Thymus (tissue), 11 donors: ENCODE results near the gene SLC17A9. TPM values are rescaled to one million over a fixed set of nuclear protein-coding genes. Genes with fewer than 3 reads are reported as not detected.

Source experiments
- DNase-seq, 9 donors: peaks; one replicate each; pipeline ENCODE4 v3.0.0-alpha.2; 2013; ENCODE audit warnings: low spot score in 9 of 9, low read depth in 6 of 9, missing footprints in 1 of 9
- H3K27ac ChIP-seq, 2 donors: one replicate each; pipeline ENCODE4 v1.5.1; 2013; ENCODE audit warnings: control low read depth in 1 of 2, low read depth in 1 of 2, low read length in 1 of 2, mild to moderate bottlenecking in 1 of 2, moderate library complexity in 1 of 2
- H3K27me3 ChIP-seq, 2 donors: one replicate each; pipeline ENCODE4 v1.5.1; 2013; ENCODE audit warnings: low read length in 1 of 2; ENCODE audit not compliant: control insufficient read depth in 2 of 2, insufficient read depth in 1 of 2
- H3K36me3 ChIP-seq, 2 donors: one replicate each; pipeline ENCODE4 v1.5.1; 2013; ENCODE audit warnings: low read length in 1 of 2, mild to moderate bottlenecking in 1 of 2, moderate library complexity in 1 of 2; ENCODE audit not compliant: control insufficient read depth in 2 of 2, insufficient read depth in 2 of 2
- H3K4me1 ChIP-seq, 2 donors: one replicate each; pipeline ENCODE4 v1.5.1; 2013; ENCODE audit warnings: low read length in 2 of 2; ENCODE audit not compliant: control insufficient read depth in 2 of 2, insufficient read depth in 2 of 2
- H3K4me3 ChIP-seq, 2 donors: one replicate each; pipeline ENCODE4 v1.5.1; 2013; ENCODE audit warnings: low read length in 2 of 2, control low read depth in 1 of 2, mild to moderate bottlenecking in 1 of 2
- H3K9me3 ChIP-seq, 2 donors: one replicate each; pipeline ENCODE4 v1.5.1; 2013; ENCODE audit warnings: low read length in 1 of 2, mild to moderate bottlenecking in 1 of 2; ENCODE audit not compliant: control insufficient read depth in 2 of 2, insufficient read depth in 1 of 2
- WGBS: extraction: QIAGEN DNeasy Blood & Tissue Kit; methylation state at CpG from one replicate; pipeline ENCODE4 v1.1.7; 2013; 5-methylcytosine and 5-hydroxymethylcytosine counted together
- polyA plus RNA-seq: library from polyadenylated mRNA; stranded (reverse); fragments of 200-250 nt; gene quantifications from one replicate; pipeline ENCODE4 v1.2.3, GENCODE V29; 2013
- total RNA-seq: library from RNA; stranded (reverse); fragments of 120-200 nt; gene quantifications from one replicate; pipeline ENCODE4 v1.2.4, GENCODE V29; 2013
- donor health status: healthy.

SLC17A9 gene
- total and polyA plus RNA-seq, 2 donors, result 1.2 to 10.0 TPM

- Histone ChIP-seq H3K27ac (no peak overlapping the region), H3K9me3 (no peaks in the 10 kb centered on the region), H3K4me1 (peaks cover 24 to 54% of the 10 kb centered on the region in 2 donors), H3K36me3 (peaks cover 17 to 21% of the 10 kb centered on the region in 2 donors), H3K4me3 (no peak overlapping the region), H3K27me3 (no peaks in the 10 kb centered on the region)
- no peak for DNase-seq
- WGBS, result 96% methylated on average over 12 of the region's 12 CpGs
These were observed 17.1 kb upstream of the SLC17A9 start for GRCh38 chr20:62935204-62935967.

GRCh38 chr20:62935968-62936585, 16.4 kb upstream of the SLC17A9 start:
- no peaks in the 10 kb centered on the region for H3K9me3 ChIP-seq
- H3K27me3 ChIP-seq, result no peaks in the 10 kb centered on the region
- H3K4me1 ChIP-seq, result peaks cover 24 to 54% of the 10 kb centered on the region in 2 donors
- no peak for DNase-seq
- 97% methylated on average over 22 of the region's 22 CpGs for WGBS
- peaks cover 22% of the 10 kb centered on the region in 2 donors for H3K36me3 ChIP-seq
- H3K27ac ChIP-seq, result no peak overlapping the region
- no peak overlapping the region for H3K4me3 ChIP-seq

DNA sequence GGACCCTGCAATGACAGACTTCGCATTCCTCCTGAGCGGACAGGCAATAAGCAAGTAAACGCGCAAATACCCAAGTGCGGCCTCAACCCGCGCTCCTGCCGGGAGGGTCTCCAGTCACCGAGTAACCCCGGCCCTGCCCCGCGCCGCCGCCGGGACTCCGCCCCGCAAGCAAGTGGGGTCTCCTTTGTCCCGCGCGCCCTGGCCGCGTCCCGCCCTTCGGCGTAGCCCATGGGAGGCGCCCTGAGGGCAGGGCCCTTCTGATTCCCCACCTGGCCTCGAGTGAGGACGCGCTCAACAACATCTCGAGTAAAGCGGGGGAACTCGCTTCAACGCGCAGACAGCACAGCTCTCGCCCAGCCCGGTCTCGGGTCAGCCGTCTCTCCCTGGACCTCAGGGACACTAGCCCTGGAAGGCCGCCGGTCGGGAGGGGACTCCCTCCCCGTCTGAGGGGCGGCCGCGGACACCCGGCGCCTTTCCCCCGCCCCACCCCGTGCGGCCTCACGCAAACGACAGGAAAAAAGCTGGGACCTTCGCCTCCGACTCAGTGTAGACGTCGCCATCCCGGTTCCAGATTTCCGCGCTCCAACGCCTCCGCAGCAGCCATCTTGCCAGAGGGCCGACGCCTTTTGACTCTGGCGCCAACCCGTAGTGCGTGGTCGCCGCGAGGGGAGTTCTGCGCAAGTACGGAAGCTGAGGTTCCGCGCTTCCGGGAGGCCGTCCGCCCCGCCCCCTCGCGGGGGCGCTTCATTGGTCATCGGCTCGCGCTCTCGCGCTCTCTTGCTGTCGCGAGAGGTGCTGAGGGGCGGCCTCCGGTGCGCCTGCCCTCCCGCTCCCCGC, 15.0 kb upstream of the SLC17A9 start:
- no peaks in the 10 kb centered on the region for H3K27me3 ChIP-seq
- H3K27ac ChIP-seq, result peak overlapping the region; percentile 84 to 89
- peaks cover 35% of the 10 kb centered on the region in 2 donors for H3K36me3 ChIP-seq
- WGBS, result under 1% methylated on average over 92 of the region's 92 CpGs
- no peaks in the 10 kb centered on the region for H3K9me3 ChIP-seq
- peak; percentile 87 to 98 (median 94) for DNase-seq
- peaks cover 24 to 51% of the 10 kb centered on the region in 2 donors for H3K4me1 ChIP-seq
- H3K4me3 ChIP-seq, result peak overlapping the region; percentile 92 to 98

GRCh38 chr20:62938105-62938888, 14.2 kb upstream of the SLC17A9 start, which contains the start of gene GID8:
TSS of gene GID8 (plus strand) at chr20:62938147. CDS start at chr20:62941503, 3,356 bp downstream.
- no peaks in the 10 kb centered on the region for H3K27me3 ChIP-seq
- H3K27ac ChIP-seq, result peak within 1 kb of the TSS; percentile 84 to 89
- H3K4me1 ChIP-seq, result peaks cover 24 to 51% of the 10 kb centered on the region in 2 donors
- DNase-seq, result peak in 1 of 9 donors; percentile 61
- under 1% methylated on average over 79 of the region's 79 CpGs for WGBS
- H3K4me3 ChIP-seq, result peak within 1 kb of the TSS; percentile 92 to 98
- no peaks in the 10 kb centered on the region for H3K9me3 ChIP-seq
- peaks cover 41 to 43% of the 10 kb centered on the region in 2 donors for H3K36me3 ChIP-seq

GRCh38 chr20:62940875-62941274, 11.6 kb upstream of the SLC17A9 start:
- H3K27ac ChIP-seq, result no peak overlapping the region
- peaks cover 48 to 52% of the 10 kb centered on the region in 2 donors for H3K36me3 ChIP-seq
- H3K4me1 ChIP-seq, result peaks cover 16 to 27% of the 10 kb centered on the region in 2 donors
- H3K27me3 ChIP-seq, result no peaks in the 10 kb centered on the region
- H3K4me3 ChIP-seq, result no peak overlapping the region
- H3K9me3 ChIP-seq, result no peaks in the 10 kb centered on the region
- no peak for DNase-seq
- WGBS, result 96% methylated on average over 8 of the region's 8 CpGs

DNA sequence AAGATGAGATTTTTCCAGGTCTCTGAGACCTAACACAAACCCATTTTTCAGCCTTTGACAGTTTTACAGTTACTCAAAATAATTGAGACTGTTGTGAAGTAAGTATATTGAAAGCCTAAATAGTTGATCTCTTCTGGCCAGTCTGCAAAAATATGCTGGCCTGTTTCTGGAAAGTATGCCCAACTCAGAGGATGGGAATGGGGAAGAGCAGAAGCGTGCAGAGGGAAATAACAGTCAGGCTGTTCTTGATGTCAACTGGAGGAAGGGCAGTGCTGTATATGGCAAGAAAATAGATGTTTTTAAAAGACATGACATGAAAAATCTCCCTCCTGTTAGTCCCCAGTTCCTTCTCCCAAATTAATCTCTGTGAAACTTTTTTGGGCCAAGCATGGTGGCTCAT, 10.7 kb upstream of the SLC17A9 start:
- DNase-seq, result no peak
- H3K36me3 ChIP-seq, result peaks cover 57 to 61% of the 10 kb centered on the region in 2 donors
- peaks cover 13 to 18% of the 10 kb centered on the region in 2 donors for H3K4me1 ChIP-seq
- no peak overlapping the region for H3K4me3 ChIP-seq
- no peaks in the 10 kb centered on the region for H3K9me3 ChIP-seq
- H3K27ac ChIP-seq, result no peak overlapping the region
- no peaks in the 10 kb centered on the region for H3K27me3 ChIP-seq
- 95% methylated on average over 1 of the region's 1 CpG for WGBS

- Histone ChIP-seq H3K36me3 (peaks cover 63 to 68% of the 10 kb centered on the region in 2 donors), H3K27ac (no peak overlapping the region), H3K4me1 (peaks cover 12 to 16% of the 10 kb centered on the region in 2 donors), H3K27me3 (no peaks in the 10 kb centered on the region), H3K9me3 (no peaks in the 10 kb centered on the region), H3K4me3 (no peak overlapping the region)
- DNase-seq, result no peak
- WGBS, result 99% methylated on average over 2 of the region's 2 CpGs
These were observed 10.1 kb upstream of the SLC17A9 start for GRCh38 chr20:62942456-62942855.

DNA sequence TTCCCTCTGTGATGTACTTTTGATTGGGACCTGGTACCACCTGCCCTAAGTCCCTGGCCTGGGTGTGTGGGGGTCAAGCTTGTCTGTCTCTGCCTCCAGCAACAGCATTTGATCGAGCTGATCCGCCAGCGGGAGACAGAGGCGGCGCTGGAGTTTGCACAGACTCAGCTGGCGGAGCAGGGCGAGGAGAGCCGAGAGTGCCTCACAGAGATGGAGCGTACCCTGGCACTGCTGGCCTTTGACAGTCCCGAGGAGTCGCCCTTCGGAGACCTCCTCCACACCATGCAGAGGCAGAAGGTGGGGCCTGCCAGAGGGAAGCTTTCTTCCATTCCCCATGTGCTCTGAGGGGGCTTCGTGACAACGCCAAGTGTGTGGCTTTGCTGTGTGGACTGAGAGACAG, 9.1 kb upstream of the SLC17A9 start:
- peaks cover 12 to 16% of the 10 kb centered on the region in 2 donors for H3K4me1 ChIP-seq
- WGBS, result 97% methylated on average over 14 of the region's 14 CpGs
- H3K27me3 ChIP-seq, result no peaks in the 10 kb centered on the region
- H3K9me3 ChIP-seq, result peaks cover 0 to 1% of the 10 kb centered on the region in 2 donors
- no peak for DNase-seq
- H3K27ac ChIP-seq, result no peak overlapping the region
- peaks cover 73 to 77% of the 10 kb centered on the region in 2 donors for H3K36me3 ChIP-seq
- H3K4me3 ChIP-seq, result no peak overlapping the region
